ENCODE measurements around the gene UBA6.
"Not testable (repeated sequence)": the region's sequence is repeated elsewhere in the genome, so short reads cannot be mapped to it uniquely, and the experiment has no call there.

The UBA6 gene

DNA sequence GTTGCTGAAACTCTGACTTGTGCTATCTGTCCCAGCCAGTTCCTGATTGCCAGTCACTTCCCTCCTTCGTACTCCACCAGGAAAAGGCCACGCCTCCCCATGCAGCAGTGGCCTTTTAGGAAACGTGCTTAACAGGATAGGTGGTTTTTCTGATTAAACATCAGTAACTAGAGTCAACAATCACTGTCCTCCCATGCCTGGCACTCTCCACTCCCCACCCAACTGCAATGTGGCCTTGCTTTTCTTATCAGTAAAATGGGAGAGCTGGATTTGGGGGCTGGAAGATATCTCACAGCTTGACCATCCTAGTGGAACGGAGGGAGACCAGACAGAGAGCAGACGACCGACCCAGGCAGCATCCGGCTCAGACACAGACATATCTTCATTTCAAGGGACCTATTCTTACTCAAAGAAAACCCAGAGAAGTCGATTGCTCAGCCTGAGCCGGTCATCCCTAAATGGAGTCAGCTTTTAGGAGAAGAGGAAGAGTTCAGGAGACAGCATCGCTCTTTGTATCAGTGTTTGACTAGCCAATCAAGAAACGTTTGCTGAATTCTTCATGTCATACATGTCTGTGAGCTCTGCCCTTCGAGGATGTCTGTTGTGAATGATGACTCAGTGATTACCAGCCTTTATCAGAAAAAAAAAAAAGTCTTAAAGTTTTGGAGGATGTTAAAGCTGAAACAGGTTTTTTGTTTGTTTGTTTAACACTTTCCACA lies 12.7 kb upstream of the UBA6 start:
- DNase-seq, result no peak

DNA sequence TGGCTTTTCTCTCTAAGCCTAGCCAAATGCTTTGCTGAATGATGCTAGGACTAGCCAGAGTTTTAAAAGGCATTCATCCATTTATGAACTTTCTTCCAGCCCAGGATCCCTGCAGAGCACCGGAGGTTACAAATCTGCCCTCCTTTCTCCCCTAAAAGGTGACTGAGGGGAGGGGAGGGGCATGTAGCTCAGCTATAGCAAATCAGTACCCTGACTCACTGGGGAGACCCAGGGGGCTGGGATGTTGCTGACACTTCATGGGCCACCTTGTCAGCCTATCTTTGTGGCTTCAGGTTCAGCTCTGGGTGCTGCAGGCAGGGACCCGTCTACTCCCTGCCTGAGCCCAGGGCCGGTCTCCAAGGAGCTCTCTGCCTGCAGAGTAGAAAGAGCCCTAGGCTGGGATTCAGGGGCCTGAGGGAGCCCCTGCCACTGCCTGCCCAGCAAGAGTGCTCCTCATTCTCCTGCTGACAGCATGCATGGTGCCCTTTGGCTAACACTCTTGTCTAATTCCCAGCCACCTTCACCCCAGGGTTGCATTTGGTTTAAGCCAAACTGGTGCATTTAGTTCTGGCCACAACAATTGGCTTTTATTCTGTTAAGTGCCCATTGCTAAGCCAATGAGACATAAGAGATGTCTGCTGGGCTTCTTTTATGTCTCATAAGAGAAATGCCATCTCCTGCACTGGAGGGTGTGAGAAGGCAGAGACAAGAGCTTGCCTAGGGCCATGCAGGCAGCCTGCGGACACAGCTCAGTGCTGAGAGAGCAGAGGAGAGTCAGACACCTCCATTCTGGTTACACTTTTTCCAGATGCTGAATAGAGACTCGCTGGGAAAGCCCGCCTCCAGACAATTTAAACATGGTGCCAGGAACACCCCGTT lies 11.9 kb upstream of the UBA6 start:
- DNase-seq, result no peak

DNA sequence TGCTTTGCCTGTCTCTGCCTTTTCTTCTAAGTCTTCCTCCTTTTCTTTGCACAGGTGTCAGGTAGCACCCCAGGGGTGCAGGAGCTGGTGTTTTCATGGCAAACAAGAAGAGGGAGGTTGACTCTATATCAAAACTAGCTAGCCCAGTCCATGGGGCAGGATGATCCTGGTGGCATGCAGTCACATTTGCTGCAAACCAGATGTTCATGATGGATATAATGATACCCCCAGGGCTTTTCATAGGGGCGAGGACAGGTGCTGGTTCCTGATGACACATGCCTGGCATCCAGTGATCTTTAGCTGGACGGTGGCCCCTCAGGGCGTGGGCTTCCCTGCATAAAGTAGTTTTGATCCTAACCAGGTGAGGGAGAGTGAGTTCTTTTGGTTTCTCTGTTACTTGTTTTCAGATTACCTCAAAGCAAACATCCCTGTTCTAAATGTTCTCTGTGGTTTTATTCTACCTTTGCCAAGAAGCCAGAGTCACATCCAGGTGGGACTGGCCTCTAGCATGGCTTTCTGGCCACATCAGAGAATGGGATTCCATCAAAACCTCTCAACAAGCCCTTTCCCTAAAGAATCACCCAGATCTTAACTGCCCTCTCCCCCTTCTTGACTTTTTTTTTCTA lies 11.2 kb upstream of the UBA6 start:
- no peak for DNase-seq

DNA sequence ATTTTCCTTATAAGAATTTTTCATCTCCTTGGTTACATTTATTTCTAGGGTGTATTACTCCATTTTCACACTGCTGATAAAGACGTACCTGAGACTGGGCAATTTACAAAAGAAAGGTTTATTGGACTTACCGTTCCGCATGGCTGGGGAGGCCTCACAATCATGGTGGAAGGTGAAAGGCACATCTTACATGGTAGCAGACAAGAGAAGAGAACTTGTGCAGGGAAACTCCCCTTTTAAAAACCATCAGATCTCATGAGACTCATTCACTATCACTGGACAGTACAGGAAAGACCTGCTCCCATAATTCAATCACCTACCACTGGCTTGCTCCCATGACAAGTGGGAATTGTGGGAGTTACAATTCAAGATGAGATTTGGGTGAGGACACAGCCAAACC lies 5.7 kb upstream of the UBA6 start:
- not testable (repeated sequence) for DNase-seq

DNA sequence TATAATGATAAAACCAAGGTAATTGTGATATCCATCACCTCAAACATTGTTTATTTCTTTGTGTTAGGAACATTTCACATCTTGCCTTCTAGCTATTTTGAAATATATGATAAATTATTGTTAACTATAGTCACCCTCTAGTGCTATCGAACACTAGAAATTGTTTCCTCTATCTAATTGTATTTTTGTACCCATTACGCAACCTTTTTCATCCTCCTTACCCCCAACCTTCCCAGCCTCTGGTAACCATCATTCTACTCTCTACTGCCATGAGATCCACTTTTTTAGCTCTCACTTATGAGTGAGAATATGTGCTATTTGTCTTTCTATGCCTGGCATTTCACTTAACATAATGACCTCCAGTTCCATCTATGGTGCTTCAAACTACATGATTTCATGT lies 3.9 kb upstream of the UBA6 start:
- DNase-seq, result no peak

DNA sequence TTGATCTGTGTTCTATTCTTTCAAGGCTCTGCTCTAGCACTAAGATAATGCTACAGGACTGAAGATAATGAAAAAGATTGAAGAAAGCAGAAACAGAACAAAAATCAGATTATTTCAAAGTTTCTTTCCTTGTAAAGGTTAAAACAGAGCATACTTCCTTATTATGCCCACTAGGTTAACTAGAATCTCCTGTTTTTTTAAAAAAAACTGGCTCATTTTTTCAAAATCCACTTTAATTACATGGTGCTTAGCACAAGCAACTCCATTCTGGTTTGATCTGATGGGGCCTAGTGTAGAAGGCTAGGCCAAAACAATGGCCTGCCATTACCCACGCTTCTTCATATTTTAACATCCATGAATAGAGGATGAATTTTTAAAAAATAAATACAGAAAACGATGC lies 1.2 kb upstream of the UBA6 start:
- DNase-seq, result no peak

DNA sequence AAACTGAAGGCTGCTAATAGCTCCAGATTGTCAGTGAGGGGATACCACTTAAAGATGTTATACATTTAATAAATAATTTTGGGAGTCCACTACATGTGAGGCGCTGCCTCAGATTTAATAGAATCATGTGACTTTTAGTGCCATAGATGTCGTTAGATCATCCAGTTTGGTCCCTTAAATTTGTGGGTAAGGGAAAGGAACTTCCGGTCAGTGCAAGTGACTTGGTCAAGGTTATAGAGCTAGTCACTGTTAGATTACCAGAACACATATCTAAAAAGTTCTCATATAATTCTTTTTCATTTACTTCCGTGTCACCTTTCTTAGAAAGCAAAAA lies 529 bp upstream of the UBA6 start:
- no peak for DNase-seq

DNA sequence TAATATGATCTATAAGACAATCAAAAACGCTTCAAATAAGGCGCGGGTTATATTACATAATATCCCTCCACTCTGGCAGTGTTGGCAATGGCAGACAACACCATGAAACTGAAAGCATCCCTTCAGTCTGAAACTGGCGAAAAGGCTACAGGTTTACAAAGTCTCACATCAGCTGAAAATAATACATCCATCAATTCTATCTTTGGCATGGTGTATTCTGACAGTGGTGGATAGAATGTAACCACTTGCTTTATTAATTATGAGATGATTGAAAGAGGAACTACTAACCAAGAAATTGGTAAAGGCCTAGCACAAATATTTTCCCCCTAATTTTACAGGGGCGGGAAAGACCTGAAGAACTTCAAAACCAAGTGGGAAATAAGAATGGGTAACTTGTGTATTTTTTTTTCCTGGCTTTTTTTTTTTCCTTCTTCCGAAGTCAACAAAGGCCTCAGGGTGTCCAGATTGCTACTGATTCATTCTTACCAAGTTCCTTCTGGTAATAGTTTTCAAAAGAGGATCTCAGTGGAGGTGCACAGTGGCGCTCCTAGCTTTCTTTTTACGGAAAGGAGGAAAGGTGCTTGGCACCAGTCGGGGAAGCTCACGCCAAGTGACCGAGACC lies 728 bp downstream of the UBA6 start:
- peak; percentile 40 for DNase-seq

DNA sequence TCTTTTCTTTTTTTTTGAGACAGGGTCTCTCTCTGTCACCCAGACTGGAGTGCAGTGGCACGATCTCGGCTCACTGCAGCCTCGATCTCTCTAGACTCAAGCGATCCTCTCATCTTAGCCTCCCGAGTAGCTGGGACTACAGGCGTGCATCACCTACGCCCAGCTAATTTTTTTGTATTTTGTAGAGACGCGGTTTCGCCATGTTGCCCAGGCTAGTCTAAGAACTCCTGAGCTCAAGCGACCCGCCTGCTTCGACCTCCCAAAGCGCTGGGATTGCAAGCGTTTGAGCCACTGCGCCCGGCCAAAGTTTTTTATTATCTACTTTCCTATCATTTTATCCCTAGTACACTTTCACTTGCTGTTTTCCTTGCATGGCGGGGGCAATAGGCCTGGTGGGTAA lies 1.4 kb downstream of the UBA6 start:
- no peak for DNase-seq

DNA sequence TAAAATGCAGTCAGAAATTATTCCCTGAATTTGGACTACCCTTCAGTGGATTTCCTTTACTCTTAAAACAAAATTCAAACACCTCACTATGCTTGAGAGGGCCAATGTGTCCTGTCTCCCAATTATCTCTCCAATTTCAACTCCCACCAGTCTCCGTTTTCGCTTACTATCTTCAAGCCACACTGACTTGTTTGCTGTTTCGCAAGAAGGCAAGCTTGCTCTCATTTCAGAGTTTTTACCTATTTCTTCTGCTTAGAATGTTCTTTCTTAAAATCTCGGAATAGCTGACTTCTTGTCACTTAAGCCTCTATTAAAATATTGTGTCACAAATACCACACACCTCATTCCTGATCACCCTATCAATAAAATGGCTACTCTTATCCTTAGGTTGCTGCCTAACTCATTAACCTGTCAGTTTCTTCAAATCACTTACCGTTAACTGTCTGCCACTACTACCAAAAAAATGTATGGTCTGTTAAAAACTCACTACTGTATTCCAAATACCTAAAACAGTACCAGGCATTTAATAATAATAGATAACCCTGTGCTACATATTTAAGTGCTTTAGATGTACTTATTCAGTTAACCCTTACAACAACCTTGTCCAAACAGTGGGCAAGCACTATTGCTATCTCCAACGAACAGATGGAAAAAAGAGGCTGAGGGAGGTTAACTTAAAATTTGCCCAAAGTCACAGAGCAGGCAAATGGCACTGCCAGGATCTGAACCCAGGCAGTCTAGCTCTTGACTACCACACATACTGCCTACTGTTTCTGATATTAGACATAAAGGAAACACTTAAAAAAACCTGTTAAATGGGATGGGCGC lies 2.9 kb downstream of the UBA6 start:
- no peak for DNase-seq

DNA sequence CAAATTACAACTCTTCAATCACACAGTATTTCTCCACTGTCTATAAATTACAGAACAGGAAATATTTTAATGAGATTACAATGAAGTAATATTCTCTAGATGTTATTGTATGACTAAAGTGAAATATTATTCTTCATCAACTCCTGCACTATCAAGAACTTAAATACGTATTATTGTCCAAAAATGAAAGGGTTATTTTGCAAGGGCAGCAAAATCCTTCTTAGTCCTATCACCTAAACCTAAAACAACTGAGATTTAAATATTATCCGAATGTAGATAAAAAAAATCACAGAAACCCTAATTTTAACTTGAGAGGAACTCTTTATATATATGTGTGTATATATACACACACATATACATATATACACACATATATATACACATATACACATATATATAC lies 4.9 kb downstream of the UBA6 start:
- no peak for DNase-seq

DNA sequence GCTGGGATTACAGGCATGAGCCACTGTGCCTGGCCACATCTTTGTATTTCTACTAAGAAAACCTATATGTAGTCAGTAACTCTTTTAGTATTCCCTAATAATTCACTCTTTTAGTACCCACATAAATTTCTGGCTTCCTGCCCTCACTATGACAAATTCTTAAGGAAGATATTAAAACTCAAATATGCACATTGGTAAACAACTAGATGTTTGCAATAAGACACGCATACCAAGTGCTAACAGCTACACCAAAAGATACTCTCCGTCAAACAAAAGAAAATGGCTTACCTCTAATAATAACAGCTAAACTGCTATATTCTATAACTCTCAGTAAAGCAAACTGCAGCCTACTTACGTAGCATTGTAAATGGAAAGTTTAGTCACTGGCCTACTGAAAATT lies 6.3 kb downstream of the UBA6 start:
- no peak for DNase-seq

DNA sequence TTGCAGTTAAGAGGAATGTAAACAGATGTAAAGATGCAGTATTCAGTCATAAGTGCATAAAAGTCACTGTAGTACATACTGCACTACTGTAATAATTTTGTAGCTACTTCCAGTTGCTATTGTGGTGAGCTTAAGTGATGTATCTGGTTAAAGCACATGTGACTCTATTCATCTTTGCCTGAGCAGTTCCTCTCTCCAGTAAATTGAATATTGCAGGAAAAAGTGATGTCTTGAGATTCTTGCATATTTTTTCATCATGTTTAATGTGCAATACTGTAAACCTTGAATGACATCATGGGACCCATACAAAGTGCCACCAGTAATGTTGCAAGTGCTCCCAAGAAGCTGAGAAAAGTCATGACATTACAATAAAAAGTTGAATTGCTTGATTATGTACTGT lies 9.6 kb downstream of the UBA6 start:
- DNase-seq, result peak; percentile 15

DNA sequence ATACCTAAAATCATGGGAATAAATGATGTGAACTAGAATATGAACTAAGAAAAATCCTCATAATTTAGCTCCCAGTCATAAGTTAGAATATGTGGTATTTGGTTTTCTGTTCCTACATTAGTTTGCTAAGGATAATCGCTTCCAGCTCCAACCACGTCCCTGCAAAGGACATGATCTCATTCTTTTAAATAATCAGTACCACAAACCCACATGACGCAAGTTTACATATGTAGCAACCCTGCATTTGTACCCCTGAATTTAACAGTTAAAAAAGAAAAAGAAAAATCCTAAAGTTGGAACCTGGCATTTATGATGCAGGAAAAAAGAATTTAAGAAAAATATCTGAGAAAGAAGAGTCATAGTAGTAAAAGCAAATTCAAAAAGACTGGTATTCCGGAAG lies 13.3 kb downstream of the UBA6 start:
- peak; percentile 18 for DNase-seq

DNA sequence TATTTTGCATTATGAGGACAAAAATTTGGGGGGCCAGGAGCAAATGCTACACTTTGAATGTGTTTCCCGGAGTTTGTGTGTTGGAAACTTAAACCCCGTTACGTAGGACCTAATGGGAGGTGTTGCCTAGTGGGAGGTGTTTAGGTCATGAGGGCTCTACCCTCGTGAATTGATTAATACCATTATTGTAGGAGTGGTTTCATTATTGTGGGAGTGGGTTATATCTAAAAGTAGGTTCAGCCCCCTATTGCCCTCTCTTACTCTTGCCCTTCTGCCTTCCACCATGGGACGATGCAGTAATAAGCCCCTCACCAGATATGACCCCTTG lies 15.5 kb downstream of the UBA6 start:
- DNase-seq, result no peak

DNA sequence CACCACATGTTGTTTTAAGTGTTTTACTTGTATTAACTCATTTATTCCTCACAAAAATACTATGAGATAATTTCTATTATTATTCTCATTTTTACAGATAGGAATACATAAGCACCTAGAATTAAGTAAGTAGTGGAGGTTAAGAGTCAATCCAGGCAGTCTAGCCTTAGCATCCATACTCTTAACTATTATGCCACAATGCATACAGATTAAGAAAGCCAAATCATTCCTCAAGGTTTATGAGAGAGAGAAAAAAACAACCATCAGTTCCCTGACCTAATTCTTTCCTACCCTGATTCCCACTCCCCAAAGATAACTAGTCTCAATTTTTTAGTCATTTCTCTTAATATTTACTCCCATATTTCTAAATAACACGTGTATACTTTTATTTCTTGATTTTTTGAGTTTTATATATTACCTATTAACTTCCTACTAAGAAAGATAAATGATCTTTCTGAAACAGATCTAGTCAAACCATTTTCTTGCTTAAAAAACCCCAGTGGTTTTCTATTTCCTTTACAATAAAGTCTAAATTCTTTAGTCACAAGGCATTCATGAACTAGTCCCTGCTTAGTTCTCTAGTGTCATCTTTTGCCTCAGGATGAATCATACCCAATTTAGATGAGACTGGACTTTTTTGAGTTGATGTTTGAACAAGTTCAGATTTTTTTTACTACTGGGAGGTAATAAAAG lies 16.0 kb downstream of the UBA6 start:
- DNase-seq, result peak; percentile 17

DNA sequence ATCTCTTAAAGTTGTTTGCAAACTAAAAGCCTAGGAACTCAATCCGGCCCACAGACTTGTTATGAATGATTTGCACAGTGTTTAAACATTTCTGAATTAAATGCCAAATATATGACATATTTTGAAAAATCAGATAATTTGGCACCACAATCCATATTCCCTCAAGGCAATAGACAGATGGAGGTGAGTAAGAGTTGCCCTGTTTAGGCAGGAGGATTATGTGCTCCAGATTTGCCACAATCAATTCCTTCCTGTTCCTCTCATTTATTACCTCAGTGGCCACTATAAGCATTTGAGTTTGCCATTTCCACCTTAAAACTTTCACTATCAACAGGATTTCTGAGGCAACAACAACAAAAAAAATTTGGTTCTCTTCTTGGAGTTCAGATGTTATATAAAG lies 18.7 kb downstream of the UBA6 start:
- no peak for DNase-seq

DNA sequence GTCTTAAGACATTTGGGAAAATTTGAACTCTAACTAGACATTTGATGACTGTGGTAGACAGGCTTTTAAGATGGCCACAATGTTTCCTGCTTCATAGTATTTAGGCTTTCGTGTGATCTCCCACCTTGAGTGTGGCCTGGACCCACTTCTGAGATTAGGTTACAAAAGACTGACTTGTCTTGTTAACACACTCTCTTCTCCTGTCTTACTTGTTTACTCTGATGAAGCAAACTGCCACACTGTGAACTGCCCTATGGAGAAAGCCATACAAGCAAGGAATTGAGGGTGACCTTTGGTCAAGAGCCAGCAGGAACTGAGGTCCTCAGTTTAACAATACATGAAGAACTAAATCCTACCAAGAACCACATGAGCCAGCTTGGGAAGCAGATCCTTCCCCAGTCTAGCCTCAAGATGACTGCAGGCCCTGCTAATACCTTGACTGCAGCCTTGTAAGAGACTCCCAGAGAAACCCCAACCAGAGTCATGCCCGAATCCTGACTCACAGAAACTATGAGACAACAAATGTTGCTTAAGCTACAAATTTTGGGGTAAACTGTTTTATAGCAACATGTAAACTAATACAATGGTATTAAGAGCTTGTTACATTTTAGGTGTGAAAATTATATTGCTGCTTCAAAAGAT lies 20.3 kb downstream of the UBA6 start:
- no peak for DNase-seq

DNA sequence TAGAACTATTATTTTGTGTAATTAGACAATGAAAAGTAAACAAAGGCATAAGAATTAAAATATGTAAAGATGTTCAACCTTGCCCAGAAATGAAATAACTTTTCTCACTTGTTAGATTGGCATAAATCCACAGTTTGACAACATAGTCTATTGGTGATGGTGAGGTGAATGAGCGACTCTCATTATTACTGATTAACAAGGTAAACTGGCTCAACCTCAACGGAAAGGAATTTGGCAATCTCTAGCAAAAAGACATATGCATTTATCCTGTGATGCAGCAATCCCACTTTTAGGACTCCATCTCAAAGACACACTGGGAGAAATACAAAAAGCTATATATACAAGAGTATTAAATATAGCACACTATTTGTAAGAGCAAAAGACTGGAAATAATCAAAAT lies 22.3 kb downstream of the UBA6 start:
- no peak for DNase-seq

DNA sequence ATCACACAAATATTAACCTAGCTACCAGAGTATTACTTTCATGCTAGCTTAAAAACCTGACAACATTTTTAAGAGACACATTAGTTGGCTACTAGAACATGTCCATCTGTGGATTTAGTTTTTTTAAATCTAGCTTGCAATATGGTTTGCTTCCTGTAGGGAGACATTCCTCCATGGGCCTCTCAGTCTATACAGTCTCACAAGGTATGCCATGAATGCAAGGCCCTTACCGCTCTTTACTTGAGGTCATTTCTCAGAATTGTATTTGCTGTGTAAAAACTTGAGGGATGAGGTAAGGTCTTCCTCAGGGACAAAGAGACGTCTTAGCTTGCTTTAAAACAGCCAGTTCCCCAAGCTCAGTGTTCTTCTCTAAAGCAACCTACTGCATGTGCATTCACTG lies 26.9 kb downstream of the UBA6 start:
- no peak for DNase-seq

DNA sequence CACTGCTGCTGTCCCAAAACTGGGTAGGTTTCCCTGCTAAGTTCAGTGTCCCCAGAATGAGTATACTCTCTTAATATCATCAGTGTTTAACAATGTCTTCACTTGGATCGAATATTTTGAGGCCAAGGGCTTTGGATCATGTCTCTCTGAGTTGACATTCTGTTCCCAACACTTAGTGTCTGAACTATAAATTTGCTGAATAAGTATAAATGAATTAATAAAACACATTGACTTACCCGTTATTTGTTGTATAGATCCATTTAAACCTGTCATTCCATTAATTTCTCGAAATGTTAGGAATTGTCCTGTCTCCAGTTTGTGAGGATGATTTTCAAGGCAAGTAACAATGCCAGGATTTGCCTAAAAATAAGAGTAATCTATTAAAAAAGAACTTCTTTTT lies 32.6 kb downstream of the UBA6 start:
- no peak for DNase-seq

DNA sequence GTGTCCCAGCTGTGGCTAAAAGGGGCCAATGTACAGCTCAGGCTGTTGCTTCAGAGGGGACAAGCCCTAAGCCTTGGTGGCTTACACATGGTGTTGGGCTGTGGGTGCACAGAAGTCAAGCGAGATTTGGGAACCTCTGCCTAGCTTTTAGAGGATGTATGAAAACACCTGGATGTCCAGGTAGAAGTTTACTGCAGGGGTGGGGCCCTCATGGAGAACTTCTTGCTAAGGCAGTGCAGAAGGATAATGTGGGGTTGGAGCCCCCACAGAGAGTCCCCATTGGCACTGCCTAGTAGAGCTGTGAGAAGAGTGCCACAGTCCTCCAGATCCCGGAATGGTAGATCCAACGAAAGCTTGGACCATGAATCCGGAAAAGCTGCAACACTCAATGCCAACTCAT lies 40.5 kb downstream of the UBA6 start:
- no peak for DNase-seq
